ENCODE data around the gene FBLIM1.

DNA sequence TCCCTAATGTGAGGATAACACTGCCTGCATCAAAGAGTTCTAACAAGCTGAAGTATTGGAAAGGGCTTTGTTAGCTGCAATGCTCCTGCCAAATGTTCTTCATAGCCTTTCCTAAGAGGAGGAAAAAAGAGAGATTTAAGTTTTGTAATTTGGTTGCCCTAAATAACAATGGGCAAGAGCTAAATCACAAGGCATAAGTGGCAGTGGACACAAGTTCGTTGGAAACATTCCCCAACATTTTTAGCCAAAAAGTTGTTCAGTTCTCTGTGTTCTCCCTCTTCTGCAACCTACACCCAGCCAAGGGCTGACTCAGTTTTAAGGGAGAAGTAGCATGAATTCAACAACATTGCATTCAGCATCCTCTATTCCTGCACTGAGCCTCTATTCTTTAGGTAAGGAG, 51.5 kb downstream of the FBLIM1 start:
- TF ChIP-seq, protein P1, sequence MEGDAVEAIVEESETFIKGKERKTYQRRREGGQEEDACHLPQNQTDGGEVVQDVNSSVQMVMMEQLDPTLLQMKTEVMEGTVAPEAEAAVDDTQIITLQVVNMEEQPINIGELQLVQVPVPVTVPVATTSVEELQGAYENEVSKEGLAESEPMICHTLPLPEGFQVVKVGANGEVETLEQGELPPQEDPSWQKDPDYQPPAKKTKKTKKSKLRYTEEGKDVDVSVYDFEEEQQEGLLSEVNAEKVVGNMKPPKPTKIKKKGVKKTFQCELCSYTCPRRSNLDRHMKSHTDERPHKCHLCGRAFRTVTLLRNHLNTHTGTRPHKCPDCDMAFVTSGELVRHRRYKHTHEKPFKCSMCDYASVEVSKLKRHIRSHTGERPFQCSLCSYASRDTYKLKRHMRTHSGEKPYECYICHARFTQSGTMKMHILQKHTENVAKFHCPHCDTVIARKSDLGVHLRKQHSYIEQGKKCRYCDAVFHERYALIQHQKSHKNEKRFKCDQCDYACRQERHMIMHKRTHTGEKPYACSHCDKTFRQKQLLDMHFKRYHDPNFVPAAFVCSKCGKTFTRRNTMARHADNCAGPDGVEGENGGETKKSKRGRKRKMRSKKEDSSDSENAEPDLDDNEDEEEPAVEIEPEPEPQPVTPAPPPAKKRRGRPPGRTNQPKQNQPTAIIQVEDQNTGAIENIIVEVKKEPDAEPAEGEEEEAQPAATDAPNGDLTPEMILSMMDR (IDR thresholded peaks at IDR 0.05 in 2 of 3, conservative IDR thresholded peaks at IDR 0.05 in 1 of 3; ENCODE audit: borderline replicate concordance in 1 of 3, insufficient read depth in 1 of 3, low read depth in 2 of 3, low read length in 2 of 3), result no peak
- TF ChIP-seq, protein P2, sequence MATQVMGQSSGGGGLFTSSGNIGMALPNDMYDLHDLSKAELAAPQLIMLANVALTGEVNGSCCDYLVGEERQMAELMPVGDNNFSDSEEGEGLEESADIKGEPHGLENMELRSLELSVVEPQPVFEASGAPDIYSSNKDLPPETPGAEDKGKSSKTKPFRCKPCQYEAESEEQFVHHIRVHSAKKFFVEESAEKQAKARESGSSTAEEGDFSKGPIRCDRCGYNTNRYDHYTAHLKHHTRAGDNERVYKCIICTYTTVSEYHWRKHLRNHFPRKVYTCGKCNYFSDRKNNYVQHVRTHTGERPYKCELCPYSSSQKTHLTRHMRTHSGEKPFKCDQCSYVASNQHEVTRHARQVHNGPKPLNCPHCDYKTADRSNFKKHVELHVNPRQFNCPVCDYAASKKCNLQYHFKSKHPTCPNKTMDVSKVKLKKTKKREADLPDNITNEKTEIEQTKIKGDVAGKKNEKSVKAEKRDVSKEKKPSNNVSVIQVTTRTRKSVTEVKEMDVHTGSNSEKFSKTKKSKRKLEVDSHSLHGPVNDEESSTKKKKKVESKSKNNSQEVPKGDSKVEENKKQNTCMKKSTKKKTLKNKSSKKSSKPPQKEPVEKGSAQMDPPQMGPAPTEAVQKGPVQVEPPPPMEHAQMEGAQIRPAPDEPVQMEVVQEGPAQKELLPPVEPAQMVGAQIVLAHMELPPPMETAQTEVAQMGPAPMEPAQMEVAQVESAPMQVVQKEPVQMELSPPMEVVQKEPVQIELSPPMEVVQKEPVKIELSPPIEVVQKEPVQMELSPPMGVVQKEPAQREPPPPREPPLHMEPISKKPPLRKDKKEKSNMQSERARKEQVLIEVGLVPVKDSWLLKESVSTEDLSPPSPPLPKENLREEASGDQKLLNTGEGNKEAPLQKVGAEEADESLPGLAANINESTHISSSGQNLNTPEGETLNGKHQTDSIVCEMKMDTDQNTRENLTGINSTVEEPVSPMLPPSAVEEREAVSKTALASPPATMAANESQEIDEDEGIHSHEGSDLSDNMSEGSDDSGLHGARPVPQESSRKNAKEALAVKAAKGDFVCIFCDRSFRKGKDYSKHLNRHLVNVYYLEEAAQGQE (IDR thresholded peaks at IDR 0.05; ENCODE audit: low read depth), result no peak
- no peak for TF ChIP-seq POLR2AphosphoS5 (IDR thresholded peaks at IDR 0.05; ENCODE audit: low read depth, low read length)
- TF ChIP-seq POLR2A (IDR thresholded peaks at IDR 0.05; ENCODE audit: borderline replicate concordance, extremely low read depth, insufficient read depth, insufficient read length), result no peak
- no peak for TF ChIP-seq SRF (IDR thresholded peaks at IDR 0.05; ENCODE audit: low read depth)
- TF ChIP-seq EZH2 (IDR thresholded peaks at IDR 0.05), result no peak
- TF ChIP-seq, protein P3, sequence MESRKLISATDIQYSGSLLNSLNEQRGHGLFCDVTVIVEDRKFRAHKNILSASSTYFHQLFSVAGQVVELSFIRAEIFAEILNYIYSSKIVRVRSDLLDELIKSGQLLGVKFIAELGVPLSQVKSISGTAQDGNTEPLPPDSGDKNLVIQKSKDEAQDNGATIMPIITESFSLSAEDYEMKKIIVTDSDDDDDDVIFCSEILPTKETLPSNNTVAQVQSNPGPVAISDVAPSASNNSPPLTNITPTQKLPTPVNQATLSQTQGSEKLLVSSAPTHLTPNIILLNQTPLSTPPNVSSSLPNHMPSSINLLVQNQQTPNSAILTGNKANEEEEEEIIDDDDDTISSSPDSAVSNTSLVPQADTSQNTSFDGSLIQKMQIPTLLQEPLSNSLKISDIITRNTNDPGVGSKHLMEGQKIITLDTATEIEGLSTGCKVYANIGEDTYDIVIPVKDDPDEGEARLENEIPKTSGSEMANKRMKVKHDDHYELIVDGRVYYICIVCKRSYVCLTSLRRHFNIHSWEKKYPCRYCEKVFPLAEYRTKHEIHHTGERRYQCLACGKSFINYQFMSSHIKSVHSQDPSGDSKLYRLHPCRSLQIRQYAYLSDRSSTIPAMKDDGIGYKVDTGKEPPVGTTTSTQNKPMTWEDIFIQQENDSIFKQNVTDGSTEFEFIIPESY (IDR thresholded peaks at IDR 0.05; ENCODE audit: extremely low read depth, insufficient replicate concordance, low read length), result no peak
- TF ChIP-seq, protein P4, sequence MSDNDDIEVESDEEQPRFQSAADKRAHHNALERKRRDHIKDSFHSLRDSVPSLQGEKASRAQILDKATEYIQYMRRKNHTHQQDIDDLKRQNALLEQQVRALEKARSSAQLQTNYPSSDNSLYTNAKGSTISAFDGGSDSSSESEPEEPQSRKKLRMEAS (IDR thresholded peaks at IDR 0.05), result no peak
- TF ChIP-seq RAD21 (IDR thresholded peaks at IDR 0.05; ENCODE audit: low read depth), result no peak
- no peak for TF ChIP-seq TCF7L2 (IDR thresholded peaks at IDR 0.05; ENCODE audit: borderline replicate concordance, extremely low read depth, insufficient read depth, insufficient read length)
- TF ChIP-seq EZH2phosphoT487 (IDR thresholded peaks at IDR 0.05; ENCODE audit: borderline replicate concordance), result no peak
- no peak for TF ChIP-seq EGR1 (IDR thresholded peaks at IDR 0.05; ENCODE audit: low read depth)
- no peak for TF ChIP-seq SIN3A (IDR thresholded peaks at IDR 0.05; ENCODE audit: low read depth)
- TF ChIP-seq JUND (IDR thresholded peaks at IDR 0.05), result no peak

Data from HCT116 (cell line).